Measurements from ENCODE around the gene TMEM184A. TPM values are rescaled to one million over a fixed set of nuclear protein-coding genes. Genes with fewer than 3 reads are reported as not detected.

TMEM184A gene
- total and polyA plus RNA-seq, 2 of the 13 experiments (the other 11 are each of a cell fraction or from before 2014, with no cell fraction given) = 9.5 to 20.4 TPM

DNA sequence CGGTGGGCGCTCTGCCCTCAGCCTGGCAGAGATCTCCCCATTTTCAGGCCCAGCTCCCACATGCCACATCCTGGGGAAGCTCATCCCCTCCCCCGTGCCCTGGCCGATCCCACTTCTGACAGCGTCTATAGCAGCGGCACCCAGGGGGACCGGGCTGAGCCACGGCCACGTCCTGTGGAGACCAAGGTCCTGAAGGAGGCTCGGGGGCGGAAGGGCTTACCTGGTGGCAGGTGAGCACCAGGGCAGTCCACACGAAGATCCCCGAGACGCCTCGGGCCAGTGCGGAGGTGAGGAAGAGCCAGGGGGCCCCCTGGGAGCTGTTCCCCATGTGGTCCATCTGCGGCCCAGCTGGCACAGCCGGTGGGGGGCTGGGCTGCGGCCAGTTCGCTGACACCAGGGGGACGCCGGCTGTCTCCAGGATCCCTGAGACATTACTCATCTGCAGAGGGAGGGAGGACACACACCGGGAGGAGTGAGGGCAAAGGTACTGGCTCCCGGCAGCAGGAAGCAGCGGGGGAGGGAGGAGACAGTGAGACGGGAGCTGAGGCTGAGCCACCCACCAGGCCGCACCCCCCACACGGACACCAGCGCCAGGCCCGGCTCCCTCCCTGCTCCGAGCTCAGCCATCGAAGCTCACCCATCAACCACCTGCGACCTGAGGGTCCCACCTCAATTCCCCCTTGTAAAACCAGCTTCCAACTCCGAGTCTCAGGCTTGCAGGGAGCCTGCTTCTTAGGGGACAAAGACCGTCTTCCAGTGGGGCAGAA, 776 bp downstream of the TMEM184A start (continued):
- TF ChIP-seq, protein P1, sequence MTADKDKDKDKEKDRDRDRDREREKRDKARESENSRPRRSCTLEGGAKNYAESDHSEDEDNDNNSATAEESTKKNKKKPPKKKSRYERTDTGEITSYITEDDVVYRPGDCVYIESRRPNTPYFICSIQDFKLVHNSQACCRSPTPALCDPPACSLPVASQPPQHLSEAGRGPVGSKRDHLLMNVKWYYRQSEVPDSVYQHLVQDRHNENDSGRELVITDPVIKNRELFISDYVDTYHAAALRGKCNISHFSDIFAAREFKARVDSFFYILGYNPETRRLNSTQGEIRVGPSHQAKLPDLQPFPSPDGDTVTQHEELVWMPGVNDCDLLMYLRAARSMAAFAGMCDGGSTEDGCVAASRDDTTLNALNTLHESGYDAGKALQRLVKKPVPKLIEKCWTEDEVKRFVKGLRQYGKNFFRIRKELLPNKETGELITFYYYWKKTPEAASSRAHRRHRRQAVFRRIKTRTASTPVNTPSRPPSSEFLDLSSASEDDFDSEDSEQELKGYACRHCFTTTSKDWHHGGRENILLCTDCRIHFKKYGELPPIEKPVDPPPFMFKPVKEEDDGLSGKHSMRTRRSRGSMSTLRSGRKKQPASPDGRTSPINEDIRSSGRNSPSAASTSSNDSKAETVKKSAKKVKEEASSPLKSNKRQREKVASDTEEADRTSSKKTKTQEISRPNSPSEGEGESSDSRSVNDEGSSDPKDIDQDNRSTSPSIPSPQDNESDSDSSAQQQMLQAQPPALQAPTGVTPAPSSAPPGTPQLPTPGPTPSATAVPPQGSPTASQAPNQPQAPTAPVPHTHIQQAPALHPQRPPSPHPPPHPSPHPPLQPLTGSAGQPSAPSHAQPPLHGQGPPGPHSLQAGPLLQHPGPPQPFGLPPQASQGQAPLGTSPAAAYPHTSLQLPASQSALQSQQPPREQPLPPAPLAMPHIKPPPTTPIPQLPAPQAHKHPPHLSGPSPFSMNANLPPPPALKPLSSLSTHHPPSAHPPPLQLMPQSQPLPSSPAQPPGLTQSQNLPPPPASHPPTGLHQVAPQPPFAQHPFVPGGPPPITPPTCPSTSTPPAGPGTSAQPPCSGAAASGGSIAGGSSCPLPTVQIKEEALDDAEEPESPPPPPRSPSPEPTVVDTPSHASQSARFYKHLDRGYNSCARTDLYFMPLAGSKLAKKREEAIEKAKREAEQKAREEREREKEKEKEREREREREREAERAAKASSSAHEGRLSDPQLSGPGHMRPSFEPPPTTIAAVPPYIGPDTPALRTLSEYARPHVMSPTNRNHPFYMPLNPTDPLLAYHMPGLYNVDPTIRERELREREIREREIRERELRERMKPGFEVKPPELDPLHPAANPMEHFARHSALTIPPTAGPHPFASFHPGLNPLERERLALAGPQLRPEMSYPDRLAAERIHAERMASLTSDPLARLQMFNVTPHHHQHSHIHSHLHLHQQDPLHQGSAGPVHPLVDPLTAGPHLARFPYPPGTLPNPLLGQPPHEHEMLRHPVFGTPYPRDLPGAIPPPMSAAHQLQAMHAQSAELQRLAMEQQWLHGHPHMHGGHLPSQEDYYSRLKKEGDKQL (CRISPR knock-in tag; IDR thresholded peaks at IDR 0.05; ENCODE audit: low read depth) = no peak
- TF ChIP-seq ZFP1 (CRISPR knock-in tag; IDR thresholded peaks at IDR 0.05) = no peak
- TF ChIP-seq TAF15 (IDR thresholded peaks at IDR 0.05; ENCODE audit: low read depth, low read length, poor library complexity, severe bottlenecking) = no peak
- TF ChIP-seq, protein P2, sequence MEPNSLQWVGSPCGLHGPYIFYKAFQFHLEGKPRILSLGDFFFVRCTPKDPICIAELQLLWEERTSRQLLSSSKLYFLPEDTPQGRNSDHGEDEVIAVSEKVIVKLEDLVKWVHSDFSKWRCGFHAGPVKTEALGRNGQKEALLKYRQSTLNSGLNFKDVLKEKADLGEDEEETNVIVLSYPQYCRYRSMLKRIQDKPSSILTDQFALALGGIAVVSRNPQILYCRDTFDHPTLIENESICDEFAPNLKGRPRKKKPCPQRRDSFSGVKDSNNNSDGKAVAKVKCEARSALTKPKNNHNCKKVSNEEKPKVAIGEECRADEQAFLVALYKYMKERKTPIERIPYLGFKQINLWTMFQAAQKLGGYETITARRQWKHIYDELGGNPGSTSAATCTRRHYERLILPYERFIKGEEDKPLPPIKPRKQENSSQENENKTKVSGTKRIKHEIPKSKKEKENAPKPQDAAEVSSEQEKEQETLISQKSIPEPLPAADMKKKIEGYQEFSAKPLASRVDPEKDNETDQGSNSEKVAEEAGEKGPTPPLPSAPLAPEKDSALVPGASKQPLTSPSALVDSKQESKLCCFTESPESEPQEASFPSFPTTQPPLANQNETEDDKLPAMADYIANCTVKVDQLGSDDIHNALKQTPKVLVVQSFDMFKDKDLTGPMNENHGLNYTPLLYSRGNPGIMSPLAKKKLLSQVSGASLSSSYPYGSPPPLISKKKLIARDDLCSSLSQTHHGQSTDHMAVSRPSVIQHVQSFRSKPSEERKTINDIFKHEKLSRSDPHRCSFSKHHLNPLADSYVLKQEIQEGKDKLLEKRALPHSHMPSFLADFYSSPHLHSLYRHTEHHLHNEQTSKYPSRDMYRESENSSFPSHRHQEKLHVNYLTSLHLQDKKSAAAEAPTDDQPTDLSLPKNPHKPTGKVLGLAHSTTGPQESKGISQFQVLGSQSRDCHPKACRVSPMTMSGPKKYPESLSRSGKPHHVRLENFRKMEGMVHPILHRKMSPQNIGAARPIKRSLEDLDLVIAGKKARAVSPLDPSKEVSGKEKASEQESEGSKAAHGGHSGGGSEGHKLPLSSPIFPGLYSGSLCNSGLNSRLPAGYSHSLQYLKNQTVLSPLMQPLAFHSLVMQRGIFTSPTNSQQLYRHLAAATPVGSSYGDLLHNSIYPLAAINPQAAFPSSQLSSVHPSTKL (CRISPR knock-in tag; IDR thresholded peaks at IDR 0.05) = no peak
- TF ChIP-seq ELF4 (CRISPR knock-in tag; IDR thresholded peaks at IDR 0.05; ENCODE audit: borderline replicate concordance) = no peak
- TF ChIP-seq SMYD3 (CRISPR knock-in tag; IDR thresholded peaks at IDR 0.05) = no peak
- TF ChIP-seq GABPB1 (CRISPR knock-in tag; IDR thresholded peaks at IDR 0.05) = peak; percentile 68
- TF ChIP-seq PHF5A (CRISPR knock-in tag; IDR thresholded peaks at IDR 0.05; ENCODE audit: low read depth, unreplicated experiment) = no peak
- TF ChIP-seq SSRP1 (CRISPR knock-in tag; IDR thresholded peaks at IDR 0.05) = no peak
- TF ChIP-seq ZNF350 (CRISPR knock-in tag; IDR thresholded peaks at IDR 0.05; ENCODE audit: borderline replicate concordance, low read depth) = no peak
- TF ChIP-seq ZNF251 (CRISPR knock-in tag; IDR thresholded peaks at IDR 0.05) = no peak
- TF ChIP-seq, protein P3, sequence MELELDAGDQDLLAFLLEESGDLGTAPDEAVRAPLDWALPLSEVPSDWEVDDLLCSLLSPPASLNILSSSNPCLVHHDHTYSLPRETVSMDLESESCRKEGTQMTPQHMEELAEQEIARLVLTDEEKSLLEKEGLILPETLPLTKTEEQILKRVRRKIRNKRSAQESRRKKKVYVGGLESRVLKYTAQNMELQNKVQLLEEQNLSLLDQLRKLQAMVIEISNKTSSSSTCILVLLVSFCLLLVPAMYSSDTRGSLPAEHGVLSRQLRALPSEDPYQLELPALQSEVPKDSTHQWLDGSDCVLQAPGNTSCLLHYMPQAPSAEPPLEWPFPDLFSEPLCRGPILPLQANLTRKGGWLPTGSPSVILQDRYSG (CRISPR knock-in tag; IDR thresholded peaks at IDR 0.05) = no peak
- TF ChIP-seq, protein P4, sequence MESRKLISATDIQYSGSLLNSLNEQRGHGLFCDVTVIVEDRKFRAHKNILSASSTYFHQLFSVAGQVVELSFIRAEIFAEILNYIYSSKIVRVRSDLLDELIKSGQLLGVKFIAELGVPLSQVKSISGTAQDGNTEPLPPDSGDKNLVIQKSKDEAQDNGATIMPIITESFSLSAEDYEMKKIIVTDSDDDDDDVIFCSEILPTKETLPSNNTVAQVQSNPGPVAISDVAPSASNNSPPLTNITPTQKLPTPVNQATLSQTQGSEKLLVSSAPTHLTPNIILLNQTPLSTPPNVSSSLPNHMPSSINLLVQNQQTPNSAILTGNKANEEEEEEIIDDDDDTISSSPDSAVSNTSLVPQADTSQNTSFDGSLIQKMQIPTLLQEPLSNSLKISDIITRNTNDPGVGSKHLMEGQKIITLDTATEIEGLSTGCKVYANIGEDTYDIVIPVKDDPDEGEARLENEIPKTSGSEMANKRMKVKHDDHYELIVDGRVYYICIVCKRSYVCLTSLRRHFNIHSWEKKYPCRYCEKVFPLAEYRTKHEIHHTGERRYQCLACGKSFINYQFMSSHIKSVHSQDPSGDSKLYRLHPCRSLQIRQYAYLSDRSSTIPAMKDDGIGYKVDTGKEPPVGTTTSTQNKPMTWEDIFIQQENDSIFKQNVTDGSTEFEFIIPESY (CRISPR knock-in tag; IDR thresholded peaks at IDR 0.05) = no peak
- 0 out of 2 replicates have a peak, but pooled peaks have one; percentile 65 for TF ChIP-seq ZFP36L1 (CRISPR knock-in tag; IDR thresholded peaks at IDR 0.05)

All from HepG2 (cell line).